ENCODE results near the gene ASCL5. TPM values are rescaled to one million over a fixed set of nuclear protein-coding genes. Genes with fewer than 3 reads are reported as not detected.

ASCL5 gene
- total RNA-seq, 1 experiment from 2014 or later, result not detected

DNA sequence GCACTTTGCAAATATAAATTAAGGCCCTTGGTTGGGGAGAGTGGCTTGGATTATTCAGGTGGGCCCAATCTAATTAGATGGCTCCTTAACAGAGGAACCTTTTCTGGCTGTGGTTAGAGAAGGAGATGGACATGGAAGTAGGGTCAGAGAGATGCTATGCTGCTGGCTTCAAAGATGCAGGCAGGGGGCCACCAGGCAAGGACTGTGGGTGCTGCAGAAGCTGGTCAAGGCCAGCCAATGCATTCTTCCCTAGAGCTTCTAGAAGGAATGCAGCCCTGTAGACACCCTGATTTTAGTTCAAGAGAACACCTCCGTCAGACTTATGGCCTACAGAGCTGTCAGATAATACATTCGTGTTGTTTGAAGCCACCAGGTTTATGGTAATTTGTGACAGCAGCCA is 31.0 kb upstream of the ASCL5 start:
- Histone ChIP-seq H3K4me3 (ENCODE audit: low read depth, low read length, poor library complexity, severe bottlenecking) (no peak overlapping the region), H3K27ac (ENCODE audit: low read depth, low read length, poor library complexity, severe bottlenecking) (no peak overlapping the region), H3K36me3 (ENCODE audit: insufficient read depth, low read length, poor library complexity, severe bottlenecking) (no peaks in the 10 kb centered on the region), H3K4me1 (ENCODE audit: insufficient read depth, low read length, poor library complexity, severe bottlenecking) (peaks cover 6% of the 10 kb centered on the region), H3K9me3 (ENCODE audit: low read depth, low read length, poor library complexity, severe bottlenecking) (no peaks in the 10 kb centered on the region), H3K27me3 (replicated peaks; ENCODE audit: insufficient read depth, low read depth, low read length, poor library complexity) (no peaks in the 10 kb centered on the region)
- no TSS peak for BruUV-seq (replicated peaks)
- intact Hi-C loops (cut with micrococcal nuclease; ENCODE audit: unreplicated experiment), result no loop called here
- POLR2A ChIA-PET (ENCODE audit: low non-redundant PET), result no interaction called here
- no peak for TF ChIP-seq EZH2 (IDR thresholded peaks at IDR 0.05; ENCODE audit: borderline replicate concordance, low read depth, low read length, poor library complexity, severe bottlenecking)
- TF ChIP-seq, protein P1, sequence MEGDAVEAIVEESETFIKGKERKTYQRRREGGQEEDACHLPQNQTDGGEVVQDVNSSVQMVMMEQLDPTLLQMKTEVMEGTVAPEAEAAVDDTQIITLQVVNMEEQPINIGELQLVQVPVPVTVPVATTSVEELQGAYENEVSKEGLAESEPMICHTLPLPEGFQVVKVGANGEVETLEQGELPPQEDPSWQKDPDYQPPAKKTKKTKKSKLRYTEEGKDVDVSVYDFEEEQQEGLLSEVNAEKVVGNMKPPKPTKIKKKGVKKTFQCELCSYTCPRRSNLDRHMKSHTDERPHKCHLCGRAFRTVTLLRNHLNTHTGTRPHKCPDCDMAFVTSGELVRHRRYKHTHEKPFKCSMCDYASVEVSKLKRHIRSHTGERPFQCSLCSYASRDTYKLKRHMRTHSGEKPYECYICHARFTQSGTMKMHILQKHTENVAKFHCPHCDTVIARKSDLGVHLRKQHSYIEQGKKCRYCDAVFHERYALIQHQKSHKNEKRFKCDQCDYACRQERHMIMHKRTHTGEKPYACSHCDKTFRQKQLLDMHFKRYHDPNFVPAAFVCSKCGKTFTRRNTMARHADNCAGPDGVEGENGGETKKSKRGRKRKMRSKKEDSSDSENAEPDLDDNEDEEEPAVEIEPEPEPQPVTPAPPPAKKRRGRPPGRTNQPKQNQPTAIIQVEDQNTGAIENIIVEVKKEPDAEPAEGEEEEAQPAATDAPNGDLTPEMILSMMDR (conservative IDR thresholded peaks at IDR 0.05; ENCODE audit: low read depth, low read length), result no peak
- DNase-seq (ENCODE audit: low spot score), result no peak
- CTCF ChIA-PET, result no interaction called here

DNA sequence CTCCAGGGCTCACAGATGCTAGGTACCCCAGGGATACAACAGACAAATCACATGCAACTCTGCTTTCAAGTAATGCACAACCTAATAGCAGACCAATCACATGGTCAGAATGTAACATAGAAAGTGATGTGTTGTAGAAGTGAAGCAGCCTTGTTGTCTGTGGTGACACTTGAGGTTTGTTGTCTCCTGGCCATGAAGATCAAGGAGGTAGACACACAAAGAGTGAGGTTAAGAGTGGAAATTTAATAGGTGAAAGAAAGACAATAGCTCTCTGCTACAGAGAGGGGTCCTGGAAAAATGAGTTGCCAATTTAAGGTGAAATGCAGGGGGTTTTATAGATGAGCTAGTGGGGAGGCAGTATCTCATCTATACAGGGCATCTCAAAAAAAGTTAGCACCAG is 29.8 kb upstream of the ASCL5 start:
- H3K27me3 ChIP-seq (replicated peaks; ENCODE audit: insufficient read depth, low read depth, low read length, poor library complexity), result no peaks in the 10 kb centered on the region
- DNase-seq (ENCODE audit: low spot score), result no peak
- intact Hi-C loops (cut with micrococcal nuclease; ENCODE audit: unreplicated experiment), result no loop called here
- peaks cover 10% of the 10 kb centered on the region for H3K4me1 ChIP-seq (ENCODE audit: insufficient read depth, low read length, poor library complexity, severe bottlenecking)
- no TSS peak for BruUV-seq (replicated peaks)
- H3K36me3 ChIP-seq (ENCODE audit: insufficient read depth, low read length, poor library complexity, severe bottlenecking), result peaks cover 7% of the 10 kb centered on the region
- H3K4me3 ChIP-seq (ENCODE audit: low read depth, low read length, poor library complexity, severe bottlenecking), result no peak overlapping the region
- ChIA-PET CTCF (no interaction called here), POLR2A (ENCODE audit: low non-redundant PET) (no interaction called here)
- no peak for TF ChIP-seq EZH2 (IDR thresholded peaks at IDR 0.05; ENCODE audit: borderline replicate concordance, low read depth, low read length, poor library complexity, severe bottlenecking)
- TF ChIP-seq, protein P1 (conservative IDR thresholded peaks at IDR 0.05; ENCODE audit: low read depth, low read length), result no peak
- no peak overlapping the region for H3K27ac ChIP-seq (ENCODE audit: low read depth, low read length, poor library complexity, severe bottlenecking)
- no peaks in the 10 kb centered on the region for H3K9me3 ChIP-seq (ENCODE audit: low read depth, low read length, poor library complexity, severe bottlenecking)

DNA sequence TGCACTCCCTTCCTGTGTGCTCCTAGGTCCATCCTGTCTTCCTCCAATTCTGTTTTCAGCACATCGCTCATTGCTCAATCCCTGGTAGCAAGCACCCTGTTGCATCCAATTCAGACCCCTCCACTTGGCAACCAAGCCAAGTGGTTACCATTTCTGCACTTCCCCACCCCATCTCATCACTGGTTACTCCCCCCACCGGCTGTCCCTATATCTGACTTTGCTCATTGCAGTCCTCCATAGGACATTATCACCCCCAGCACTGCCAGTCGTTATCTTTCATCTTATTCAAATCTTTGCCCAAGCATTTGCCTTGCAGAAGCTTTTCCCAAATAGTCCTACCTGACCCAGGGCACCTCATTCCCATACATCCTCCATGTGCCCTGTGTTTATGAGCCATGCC is 29.4 kb upstream of the ASCL5 start:
- no peak overlapping the region for H3K4me3 ChIP-seq (ENCODE audit: low read depth, low read length, poor library complexity, severe bottlenecking)
- H3K27ac ChIP-seq (ENCODE audit: low read depth, low read length, poor library complexity, severe bottlenecking), result no peak overlapping the region
- BruUV-seq (replicated peaks), result no TSS peak
- H3K36me3 ChIP-seq (ENCODE audit: insufficient read depth, low read length, poor library complexity, severe bottlenecking), result peaks cover 11% of the 10 kb centered on the region
- TF ChIP-seq, protein P1 (conservative IDR thresholded peaks at IDR 0.05; ENCODE audit: low read depth, low read length), result no peak
- no peak for TF ChIP-seq EZH2 (IDR thresholded peaks at IDR 0.05; ENCODE audit: borderline replicate concordance, low read depth, low read length, poor library complexity, severe bottlenecking)
- ChIA-PET CTCF (no interaction called here), POLR2A (ENCODE audit: low non-redundant PET) (no interaction called here)
- intact Hi-C loops (cut with micrococcal nuclease; ENCODE audit: unreplicated experiment), result no loop called here
- no peaks in the 10 kb centered on the region for H3K27me3 ChIP-seq (replicated peaks; ENCODE audit: insufficient read depth, low read depth, low read length, poor library complexity)
- H3K4me1 ChIP-seq (ENCODE audit: insufficient read depth, low read length, poor library complexity, severe bottlenecking), result peaks cover 10% of the 10 kb centered on the region
- H3K9me3 ChIP-seq (ENCODE audit: low read depth, low read length, poor library complexity, severe bottlenecking), result no peaks in the 10 kb centered on the region
- DNase-seq (ENCODE audit: low spot score), result no peak
